Endothelial cell of umbilical vein (primary cell): ENCODE results near the gene MTR. TPM values are rescaled to one million over a fixed set of nuclear protein-coding genes. Genes with fewer than 3 reads are reported as not detected.

ENCODE experiments used
- BruUV-seq: library from RNA; stranded (reverse); fragments of 400-500 nt; replicated peaks from 2 replicates; lab custom pipeline; 2021; lab: Mats Ljungman, UMichigan
- CTCF ChIA-PET: fragments of 300-600, 350-600 bp; sonication (Branson Sonifier 250); formaldehyde crosslinking; loops from one replicate; lab custom pipeline; 2021; ENCODE audit warnings: antibody characterized with exemption, inconsistent platforms; lab: Charles Lee
- POLR2A ChIA-PET: fragments of 300-600, 350-600 bp; sonication (Branson Sonifier 250); formaldehyde crosslinking; loops from one replicate; lab custom pipeline; 2021; ENCODE audit warnings: antibody characterized with exemption, inconsistent platforms; lab: Charles Lee
- DNase-seq: peaks from one replicate; pipeline ENCODE4 v3.0.0-alpha.2; 2011; ENCODE audit warnings: low read depth, low spot score
- FAIRE-seq: peaks from 2 replicates; lab custom pipeline; 2011; peaks lifted over from hg19 to GRCh38; lab: Jason Lieb, UNC
- H2AFZ ChIP-seq: 2 replicates; pipeline ENCODE4 v1.6.0; 2012; ENCODE audit warnings: low read depth, low read length, control low read depth, inconsistent platforms
- H3K27ac ChIP-seq: 2 replicates; pipeline ENCODE4 v1.5.1; 2011; ENCODE audit warnings: low read depth, mild to moderate bottlenecking, control low read depth, low read length, moderate library complexity; ENCODE audit not compliant: insufficient read depth
- H3K27me3 ChIP-seq, 2 experiments: 2 replicates each; pipeline versions ENCODE4 v1.6.0 to v1.6.1; 2011; ENCODE audit warnings: low read length in 2 of 2, mixed read lengths in 1 of 2; ENCODE audit not compliant: control insufficient read depth in 2 of 2, insufficient read depth in 2 of 2
- H3K36me3 ChIP-seq, 2 experiments: 2 replicates in 1 of 2; 3 replicates in 1 of 2; pipeline ENCODE4 v1.5.1; 2011; ENCODE audit warnings: low read length in 2 of 2, mild to moderate bottlenecking in 1 of 2, moderate library complexity in 1 of 2; ENCODE audit not compliant: control insufficient read depth in 2 of 2, insufficient read depth in 2 of 2; ENCODE audit errors: extremely low read depth in 1 of 2
- H3K4me1 ChIP-seq: 3 replicates; pipeline ENCODE4 v1.5.1; 2011; ENCODE audit warnings: mild to moderate bottlenecking, low read length; ENCODE audit not compliant: control insufficient read depth, insufficient read depth; ENCODE audit errors: extremely low read depth
- H3K4me2 ChIP-seq: 2 replicates; pipeline ENCODE4 v1.6.1; 2011; ENCODE audit warnings: low read length, control low read depth, mixed read lengths; ENCODE audit not compliant: insufficient read depth
- H3K4me3 ChIP-seq, 3 experiments: fragments of 200-600 bp in 1 of 3; sonication (generic), shearing (Covaris generic) in 1 of 3; replicated peaks in 1 of 3; 2 replicates each; pipeline ENCODE4 v1.5.1; 2011 to 2016; ENCODE audit warnings: control low read depth in 3 of 3, low read length in 3 of 3, mild to moderate bottlenecking in 2 of 3, inconsistent platforms in 1 of 3, low read depth in 1 of 3, moderate library complexity in 1 of 3; ENCODE audit not compliant: insufficient read depth in 1 of 3
- H3K79me2 ChIP-seq: 2 replicates; pipeline ENCODE4 v1.6.0; 2012; ENCODE audit warnings: low read length, inconsistent platforms; ENCODE audit not compliant: control insufficient read depth, insufficient read depth
- H3K9ac ChIP-seq: replicated peaks from 2 replicates; pipeline ENCODE3; 2011; ENCODE audit warnings: low read length, control low read depth; ENCODE audit not compliant: insufficient read depth; ENCODE audit errors: extremely low read depth
- H3K9me1 ChIP-seq: replicated peaks from 3 replicates; pipeline ENCODE4 v1.6.0; 2011; ENCODE audit warnings: mild to moderate bottlenecking, low read length; ENCODE audit not compliant: control insufficient read depth, insufficient read depth; ENCODE audit errors: extremely low read depth
- H3K9me3 ChIP-seq: replicated peaks from 2 replicates; pipeline ENCODE4 v1.5.1; 2012; ENCODE audit warnings: low read length, inconsistent platforms; ENCODE audit not compliant: control insufficient read depth, insufficient read depth
- H4K20me1 ChIP-seq: replicated peaks from 2 replicates; pipeline ENCODE3; 2011; ENCODE audit warnings: mild to moderate bottlenecking, low read length; ENCODE audit not compliant: control insufficient read depth, insufficient read depth; ENCODE audit errors: extremely low read depth
- CTCF ChIP-seq, 2 donors: IDR thresholded peaks; 1 replicate in 1 of 2; 2 replicates in 1 of 2; pipeline ENCODE4 v1.5.1; 2011; ENCODE audit warnings: low read length in 2 of 2, mild to moderate bottlenecking in 2 of 2, moderate library complexity in 2 of 2, control low read depth in 1 of 2, inconsistent platforms in 1 of 2, low read depth in 1 of 2; ENCODE audit not compliant: insufficient read depth in 1 of 2; ENCODE audit errors: extremely low read depth in 1 of 2
- EZH2 ChIP-seq: IDR thresholded peaks from 2 replicates; pipeline ENCODE4 v1.6.1; 2012; ENCODE audit warnings: borderline replicate concordance, low read depth, mild to moderate bottlenecking, moderate library complexity, low read length, inconsistent platforms; ENCODE audit not compliant: severe bottlenecking
- FOS ChIP-seq: IDR thresholded peaks from 2 replicates; pipeline ENCODE4 v1.6.1; 2011; ENCODE audit warnings: mild to moderate bottlenecking, low read length, moderate library complexity, borderline replicate concordance; ENCODE audit not compliant: insufficient read depth
- GATA2 ChIP-seq: IDR thresholded peaks from 2 replicates; pipeline ENCODE4 v1.7.0; 2011; ENCODE audit warnings: low read depth, mild to moderate bottlenecking, moderate library complexity, mixed read lengths, low read length; ENCODE audit not compliant: insufficient read length, insufficient read depth
- JUN ChIP-seq: IDR thresholded peaks from 2 replicates; pipeline ENCODE4 v1.6.1; 2011; ENCODE audit warnings: borderline replicate concordance, low read depth; ENCODE audit not compliant: insufficient read length, insufficient read depth
- MAX ChIP-seq: IDR thresholded peaks from 2 replicates; pipeline ENCODE4 v1.6.1; 2011; ENCODE audit not compliant: insufficient read depth, insufficient read length
- MYC ChIP-seq: IDR thresholded peaks from one replicate; pipeline ENCODE4 v1.6.1; 2011; ENCODE audit warnings: mild to moderate bottlenecking, low read depth, low read length
- POLR2A ChIP-seq: IDR thresholded peaks from 2 replicates; pipeline ENCODE4 v1.6.1; 2012; ENCODE audit warnings: low read depth, mild to moderate bottlenecking, control low read depth, low read length
- POLR2AphosphoS5 ChIP-seq: IDR thresholded peaks from 2 replicates; pipeline ENCODE4 v1.6.1; 2012; ENCODE audit warnings: low read depth, mild to moderate bottlenecking, control low read depth, low read length, moderate library complexity; ENCODE audit not compliant: insufficient read depth
- dilution Hi-C: fragments of 300-500 bp; cut with MboI; formaldehyde crosslinking; loops from one replicate; pipeline ENCODE4 v1.15.0; 2019; ENCODE audit warnings: low sequenced_read_pairs; ENCODE audit not compliant: extremely low pct_ligation_motif_present
- intact Hi-C: fragments of 100-400 bp; cut with micrococcal nuclease; formaldehyde crosslinking; loops from one replicate; pipeline ENCODE4 v1.10.0; 2022
- polyA plus RNA-seq, 4 experiments: library from polyadenylated mRNA; depleted of rRNA in 3 of 4; stranded (reverse) in 3 of 4; unstranded in 1 of 4; fragments of >200 nt; gene quantifications; 2 replicates each; pipeline versions ENCODE4 v1.2.1 to v1.2.3, GENCODE V29; 2011 to 2012; ENCODE audit warnings: missing spikeins in 1 of 4
- total RNA-seq: library from RNA; stranded (reverse); gene quantifications from 2 replicates; pipeline ENCODE4 v1.2.3, GENCODE V29; 2021

Gene MTR
- total and polyA plus RNA-seq, 2 donors (not counting 3 experiments of a cell fraction or from before 2014, with no cell fraction given) = 6.7 to 45.2 TPM

GRCh38 chr1:236773919-236774318 lies 21.2 kb upstream of the MTR start:
- ChIA-PET CTCF (interaction anchor here (0.7 to 2.3 kb wide), 3 partner anchors 14 to 165 kb away, joined by 5 to 12 read pairs (median 6); no protein-coding TSS in a partner anchor), POLR2A (no interaction called here)
- FAIRE-seq (no peak), DNase-seq (no peak)
- no peak overlapping the region for H3K4me3 ChIP-seq
- no peak overlapping the region for H3K27ac ChIP-seq
- intact Hi-C loops (loop anchor here (2.0 kb wide), 1 partner anchor 671 kb away; no protein-coding TSS in a partner anchor), dilution Hi-C loops (no loop called here)
- H3K9ac ChIP-seq = no peak overlapping the region
- H3K4me1 ChIP-seq = no peaks in the 10 kb centered on the region
- H3K36me3 ChIP-seq = no peaks in the 10 kb centered on the region
- H3K9me1 ChIP-seq = no peaks in the 10 kb centered on the region
- peaks cover 6 to 7% of the 10 kb centered on the region in 2 experiments for H3K27me3 ChIP-seq
- TF ChIP-seq CTCF (IDR thresholded peaks at IDR 0.05; ENCODE audit: extremely low read depth in 1 of 2, insufficient read depth in 1 of 2, low read depth in 1 of 2, low read length in 2 of 2) (no peak), MAX (no peak), EZH2 (no peak), GATA2 (no peak), POLR2AphosphoS5 (no peak), JUN (no peak), POLR2A (no peak), MYC (no peak), FOS (no peak)
- H2AFZ ChIP-seq = no peak overlapping the region
- no peak overlapping the region for H3K4me2 ChIP-seq
- BruUV-seq = no TSS peak
- no peaks in the 10 kb centered on the region for H4K20me1 ChIP-seq
- H3K9me3 ChIP-seq = no peaks in the 10 kb centered on the region
- H3K79me2 ChIP-seq = no peaks in the 10 kb centered on the region
